Activated CD4-positive, CD25-positive, alpha-beta regulatory T cell treated with anti-CD3 and anti-CD28 coated beads, Interleukin-2, amount 50 U/mL, for 24 hours (primary cell): Measurements from ENCODE around the gene KRTAP10-6.
"Not testable (repeated sequence)": the region's sequence is repeated elsewhere in the genome, so short reads cannot be mapped to it uniquely, and the experiment has no call there.

Experiments
- ATAC-seq, 2 donors: fragments of 150-1000 bp; cut with Tn5 transposase; one replicate each; pipeline ENCODE4 v1.10.0; 2021; ENCODE audit warnings: mild to moderate bottlenecking in 1 of 2, moderate library complexity in 1 of 2

KRTAP10-6 gene

DNA sequence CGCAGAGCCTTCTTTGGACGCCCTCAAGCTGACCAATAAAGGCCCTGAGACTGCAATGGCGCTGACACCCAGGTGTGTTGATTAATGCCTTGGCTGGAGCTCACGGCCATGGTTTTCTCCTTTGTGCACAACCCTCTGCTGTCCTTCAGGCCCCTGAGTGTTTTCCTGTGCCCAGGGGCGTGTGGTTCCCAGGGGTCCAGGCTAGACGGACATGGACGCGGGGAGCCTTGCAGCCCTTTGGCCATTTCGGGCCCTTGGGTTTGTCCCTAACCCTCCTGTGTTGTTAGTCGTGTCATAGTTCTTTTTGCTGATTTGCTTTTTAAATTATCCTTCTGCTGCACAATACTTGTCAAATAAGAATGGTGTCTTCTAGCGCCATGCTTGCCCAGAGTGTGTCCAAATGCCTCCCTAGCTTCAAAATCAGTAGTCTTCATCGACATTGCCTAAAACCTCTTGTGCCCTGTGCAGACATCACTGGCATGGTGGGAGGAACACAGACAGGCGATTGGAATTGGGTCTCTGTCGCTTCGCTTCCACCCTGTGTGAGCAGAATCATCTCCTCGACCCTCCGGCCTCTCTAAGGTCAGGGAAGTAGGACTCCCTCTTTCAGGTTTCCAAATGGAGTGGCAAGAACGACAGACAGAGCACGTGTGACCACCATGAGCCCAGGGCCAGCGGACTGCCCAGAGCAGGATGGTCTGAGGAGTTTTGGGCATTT is 16.8 kb downstream of the KRTAP10-6 start:
- no peak for ATAC-seq

- ATAC-seq, result no peak
These were observed 17.6 kb downstream of the KRTAP10-6 start for GRCh38 chr21:44574457-44575306.

DNA sequence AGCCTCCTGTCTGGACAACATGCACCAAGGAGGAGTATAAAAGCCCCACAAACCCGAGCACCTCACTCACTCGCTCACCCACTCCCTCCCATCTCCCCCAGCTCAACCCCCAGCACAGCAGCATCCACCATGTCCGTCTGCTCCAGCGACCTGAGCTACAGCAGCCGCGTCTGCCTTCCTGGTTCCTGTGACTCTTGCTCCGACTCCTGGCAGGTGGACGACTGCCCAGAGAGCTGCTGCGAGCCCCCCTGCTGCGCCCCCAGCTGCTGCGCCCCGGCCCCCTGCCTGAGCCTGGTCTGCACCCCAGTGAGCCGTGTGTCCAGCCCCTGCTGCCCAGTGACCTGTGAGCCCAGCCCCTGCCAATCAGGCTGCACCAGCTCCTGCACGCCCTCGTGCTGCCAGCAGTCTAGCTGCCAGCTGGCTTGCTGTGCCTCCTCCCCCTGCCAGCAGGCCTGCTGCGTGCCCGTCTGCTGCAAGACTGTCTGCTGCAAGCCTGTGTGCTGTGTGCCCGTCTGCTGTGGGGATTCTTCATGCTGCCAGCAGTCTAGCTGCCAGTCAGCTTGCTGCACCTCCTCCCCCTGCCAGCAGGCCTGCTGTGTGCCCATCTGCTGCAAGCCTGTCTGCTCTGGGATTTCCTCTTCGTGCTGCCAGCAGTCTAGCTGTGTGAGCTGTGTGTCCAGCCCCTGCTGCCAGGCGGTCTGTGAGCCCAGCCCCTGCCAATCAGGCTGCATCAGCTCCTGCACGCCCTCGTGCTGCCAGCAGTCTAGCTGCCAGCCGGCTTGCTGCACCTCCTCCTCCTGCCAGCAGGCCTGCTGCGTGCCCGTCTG is 18.5 kb downstream of the KRTAP10-6 start, which contains the start of gene KRTAP10-4:
KRTAP10-4 (plus strand) TSS at position 100 of the 827 bp plus-strand sequence; CDS start at position 130, 30 bp downstream.
- ATAC-seq, result not testable (repeated sequence)

- ATAC-seq, result no peak
These were observed 19.2 kb downstream of the KRTAP10-6 start for GRCh38 chr21:44572959-44573583.

- ATAC-seq, result no peak
These were observed 20.2 kb downstream of the KRTAP10-6 start for GRCh38 chr21:44571844-44572782.

DNA sequence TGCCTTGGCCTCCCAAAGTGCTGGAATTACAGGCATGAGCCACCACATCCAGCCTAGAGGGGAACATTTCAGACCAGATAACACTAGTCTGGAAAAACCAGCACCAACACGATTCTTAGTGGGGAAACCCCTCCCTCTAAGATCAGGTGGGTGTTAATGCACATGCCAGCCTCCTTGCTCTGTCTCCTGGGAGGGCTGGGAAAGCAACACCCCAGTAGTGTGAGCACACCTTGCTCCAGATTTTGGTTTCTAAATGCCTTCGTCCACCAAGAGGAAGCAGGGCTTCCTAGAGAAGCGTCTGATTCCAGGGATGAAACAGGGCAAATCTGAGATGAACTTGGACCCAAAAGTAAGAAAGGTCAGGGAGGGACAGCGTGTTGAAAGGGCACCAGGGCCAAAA is 21.0 kb downstream of the KRTAP10-6 start:
- no peak for ATAC-seq

GRCh38 chr21:44569861-44570517 is 22.3 kb downstream of the KRTAP10-6 start:
- no peak for ATAC-seq

- ATAC-seq, result no peak
These were observed 23.4 kb downstream of the KRTAP10-6 start for GRCh38 chr21:44568667-44569556.

- no peak for ATAC-seq
These were observed 24.0 kb downstream of the KRTAP10-6 start for GRCh38 chr21:44568261-44568660.

DNA sequence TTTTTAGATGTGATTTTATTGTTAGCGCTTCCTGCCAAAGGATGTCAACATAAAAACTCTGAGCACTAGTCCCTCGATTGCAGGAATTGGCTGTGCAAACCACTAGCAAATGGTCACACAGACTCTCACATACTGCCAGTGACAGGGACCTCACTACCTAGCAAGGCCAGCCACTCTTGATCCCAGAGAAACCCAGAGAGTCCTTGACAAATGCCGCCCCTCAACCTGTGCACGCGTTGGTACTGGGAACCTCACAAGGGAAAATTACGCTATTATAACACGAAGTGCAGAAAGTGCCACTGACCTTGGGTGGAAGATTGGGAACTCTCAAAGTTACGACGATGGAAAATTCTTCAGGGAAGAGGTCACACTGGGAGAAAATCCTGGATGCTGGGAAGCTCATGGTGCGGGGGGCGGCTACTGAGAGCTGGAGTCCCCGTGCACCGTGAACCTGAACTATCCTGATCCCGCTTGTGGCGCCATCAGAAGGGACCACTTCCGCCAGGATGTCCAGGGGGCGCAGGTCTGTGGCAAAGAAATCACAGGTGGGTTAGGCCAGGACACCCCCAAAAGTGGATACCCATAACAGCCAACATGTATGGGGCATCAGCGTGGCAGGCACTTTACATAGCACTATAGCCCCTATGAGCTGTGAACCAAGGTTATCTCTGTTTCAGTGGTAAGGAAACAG is 24.7 kb downstream of the KRTAP10-6 start:
- no peak for ATAC-seq

GRCh38 chr21:44566403-44566802 is 25.9 kb downstream of the KRTAP10-6 start:
- no peak for ATAC-seq

GRCh38 chr21:44564886-44565598 is 27.3 kb downstream of the KRTAP10-6 start:
- ATAC-seq, result peak; percentile 76 to 80

- ATAC-seq, result no peak
These were observed 28.2 kb downstream of the KRTAP10-6 start for GRCh38 chr21:44564099-44564498.

- no peak for ATAC-seq
These were observed 33.6 kb downstream of the KRTAP10-6 start, which contains the start of gene KRTAP10-3 for GRCh38 chr21:44558695-44559094. TSS of gene KRTAP10-3 (minus strand) at chr21:44558795. CDS start at chr21:44558715, 80 bp downstream.

DNA sequence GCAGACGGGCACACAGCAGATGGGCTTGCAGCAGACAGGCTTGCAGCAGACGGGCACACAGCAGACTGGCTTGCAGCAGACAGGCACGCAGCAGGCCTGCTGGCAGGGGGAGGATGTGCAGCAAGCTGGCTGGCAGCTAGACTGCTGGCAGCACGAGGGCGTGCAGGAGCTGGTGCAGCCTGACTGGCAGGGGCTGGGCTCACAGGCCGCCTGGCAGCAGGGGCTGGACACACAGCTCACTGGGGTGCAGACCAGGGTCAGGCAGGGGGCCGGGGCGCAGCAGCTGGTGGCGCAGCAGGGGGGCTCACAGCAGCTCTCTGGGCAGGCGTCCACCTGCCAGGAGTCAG is 34.0 kb downstream of the KRTAP10-6 start:
- not testable (repeated sequence) for ATAC-seq

DNA sequence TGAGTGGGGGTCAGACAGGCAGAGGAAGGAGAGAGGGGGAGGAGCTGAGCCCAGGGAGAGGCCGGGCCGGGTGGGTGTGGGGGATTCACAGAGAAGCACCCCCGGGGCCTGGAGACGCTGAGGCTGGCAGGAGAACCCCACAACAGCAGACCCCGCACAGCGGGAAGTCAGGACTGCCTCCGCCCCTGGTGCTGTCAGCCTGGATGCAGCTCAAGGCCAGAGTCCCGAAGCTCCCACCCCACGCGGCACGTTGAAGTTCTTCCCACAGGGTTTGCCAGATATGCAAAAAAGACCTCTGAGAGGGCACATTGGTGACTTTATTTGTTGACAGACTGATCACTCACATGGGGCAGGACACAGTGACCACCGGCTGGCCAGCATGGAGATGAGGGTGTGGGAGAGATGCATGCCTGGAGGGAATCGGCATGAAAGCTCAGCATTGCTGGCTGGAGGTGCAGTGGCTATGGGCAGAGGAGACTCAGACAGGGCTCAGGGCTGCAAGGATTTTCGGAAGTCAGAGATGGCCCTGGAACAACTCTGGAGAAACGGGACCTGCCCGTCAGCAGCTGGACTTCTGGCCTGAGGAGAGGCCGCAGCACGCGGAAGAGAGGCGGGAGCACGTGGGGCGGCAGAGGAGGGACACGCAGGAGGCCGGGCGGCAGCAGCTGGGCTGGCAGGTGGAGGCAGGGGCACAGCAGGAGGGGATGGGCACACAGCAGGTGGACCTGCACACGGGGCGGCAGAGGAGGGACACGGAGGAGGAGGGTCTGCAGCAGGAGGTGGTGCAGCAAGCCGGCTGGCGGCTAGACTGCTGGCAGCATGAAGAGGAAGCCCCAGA is 34.6 kb downstream of the KRTAP10-6 start:
- ATAC-seq, result no peak

- peak in 1 of 2 donors; percentile 17 for ATAC-seq
These were observed 35.4 kb downstream of the KRTAP10-6 start for GRCh38 chr21:44556879-44557278.
